Activated CD8-positive, alpha-beta memory T cell treated with anti-CD3 and anti-CD28 coated beads for 48 hours (primary cell): Measurements from ENCODE around the gene GPR158.

Experiments used
- DNase-seq, 3 experiments: peaks; one replicate each; pipeline ENCODE4 v3.0.0-alpha.2; 2020; ENCODE audit warnings: low read depth in 2 of 3, low spot score in 2 of 3

GPR158 gene

GRCh38 chr10:25564351-25564750, 389.6 kb downstream of the GPR158 start:
- DNase-seq: no peak

DNA sequence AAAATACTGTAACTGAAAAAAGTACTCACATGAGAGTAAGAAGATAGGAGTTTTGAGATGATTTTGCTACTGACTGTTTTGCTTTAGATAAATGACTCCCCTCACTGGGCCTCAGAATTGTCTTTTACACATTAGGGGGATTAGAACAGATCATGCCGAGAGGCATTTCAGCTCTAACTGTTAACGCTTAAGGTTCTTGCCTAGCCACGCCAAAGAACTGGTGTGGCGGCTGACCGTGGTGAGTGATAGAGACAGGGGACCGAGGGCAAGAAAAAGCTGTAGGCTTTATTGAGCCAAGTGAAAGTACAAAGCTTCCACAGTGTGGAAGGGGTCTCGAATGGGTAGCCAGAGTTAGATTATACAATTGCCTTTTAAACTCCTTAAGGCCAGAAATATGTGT, 390.8 kb downstream of the GPR158 start:
- DNase-seq: no peak

GRCh38 chr10:25573316-25573715, 398.5 kb downstream of the GPR158 start:
- no peak for DNase-seq

DNA sequence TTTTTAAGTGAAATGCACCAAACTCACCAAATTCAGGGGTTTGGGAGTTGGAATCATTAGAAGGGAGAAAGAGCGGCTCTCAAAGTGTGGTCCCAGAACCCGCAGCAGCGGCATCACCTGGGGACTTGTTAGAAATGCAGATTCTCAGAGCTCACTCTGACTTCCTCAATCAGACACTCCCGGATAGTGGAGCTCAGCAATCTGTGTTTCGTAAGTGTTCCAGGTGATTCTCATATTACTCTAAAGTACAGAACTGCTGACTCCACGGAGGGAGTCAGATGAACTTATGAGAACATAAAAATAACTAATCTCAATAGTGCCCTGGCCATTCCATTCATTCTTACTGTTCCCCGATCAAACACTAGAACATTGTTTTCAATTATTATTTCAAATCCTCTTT, 400.5 kb downstream of the GPR158 start:
- DNase-seq: no peak

GRCh38 chr10:25578061-25578460, 403.3 kb downstream of the GPR158 start:
- no peak for DNase-seq

- no peak for DNase-seq
These were observed 408.2 kb downstream of the GPR158 start for GRCh38 chr10:25582961-25583360.

- no peak for DNase-seq
These were observed 425.9 kb downstream of the GPR158 start for GRCh38 chr10:25600651-25601050.

DNA sequence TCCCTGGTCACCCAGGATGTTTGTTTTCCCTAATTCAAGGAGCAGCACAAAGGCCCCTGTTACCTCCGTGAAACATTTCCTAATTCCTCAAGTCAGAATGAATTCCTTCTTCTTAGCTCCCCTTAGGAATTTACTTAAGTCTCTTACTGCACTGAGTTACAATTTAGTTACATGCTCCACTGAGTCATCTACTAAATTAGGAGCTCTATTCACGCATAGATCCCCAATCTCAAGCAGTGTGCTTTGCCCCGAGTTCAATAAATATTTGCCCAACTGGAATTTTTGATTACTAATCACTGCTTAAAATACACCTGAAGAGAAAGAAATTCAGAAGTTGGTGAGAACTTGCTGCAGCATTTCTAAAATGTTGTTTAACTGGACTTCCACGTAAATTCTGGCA, 429.8 kb downstream of the GPR158 start:
- DNase-seq: no peak

- DNase-seq: no peak
These were observed 439.9 kb downstream of the GPR158 start for GRCh38 chr10:25614652-25615051.

GRCh38 chr10:25615926-25616325, 441.1 kb downstream of the GPR158 start:
- no peak for DNase-seq

DNA sequence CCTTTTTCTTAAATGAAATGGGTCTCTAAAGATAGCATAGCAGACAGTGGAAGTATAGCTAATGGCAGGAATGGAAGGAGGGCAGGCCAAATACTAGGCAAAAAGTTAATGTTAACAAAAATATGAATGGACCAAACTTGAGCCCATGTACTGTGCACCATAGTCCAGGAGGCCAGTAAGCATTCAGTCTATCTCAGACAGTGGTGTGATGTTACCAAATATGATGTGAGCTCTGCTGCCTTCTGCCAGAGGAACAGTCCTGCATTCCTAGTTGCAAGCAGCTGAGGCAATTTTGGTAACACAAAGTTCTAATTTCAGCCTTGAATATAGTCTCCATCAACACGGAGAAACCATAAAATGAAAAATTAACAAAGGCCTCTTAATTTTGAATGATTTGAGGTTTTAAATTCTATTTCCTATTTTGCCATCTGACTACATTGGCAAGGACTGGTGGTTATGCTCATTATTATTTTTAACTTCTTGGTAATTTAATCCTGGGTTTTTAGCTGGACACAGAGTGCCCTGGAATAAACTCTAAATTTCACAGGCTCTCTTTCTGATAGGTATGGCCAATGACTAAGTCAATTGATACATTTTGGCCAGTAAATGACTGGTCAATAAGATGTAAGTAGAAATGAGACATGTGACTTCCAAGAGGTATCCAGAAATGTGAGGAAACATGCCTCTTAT, 442.2 kb downstream of the GPR158 start:
- no peak for DNase-seq

DNA sequence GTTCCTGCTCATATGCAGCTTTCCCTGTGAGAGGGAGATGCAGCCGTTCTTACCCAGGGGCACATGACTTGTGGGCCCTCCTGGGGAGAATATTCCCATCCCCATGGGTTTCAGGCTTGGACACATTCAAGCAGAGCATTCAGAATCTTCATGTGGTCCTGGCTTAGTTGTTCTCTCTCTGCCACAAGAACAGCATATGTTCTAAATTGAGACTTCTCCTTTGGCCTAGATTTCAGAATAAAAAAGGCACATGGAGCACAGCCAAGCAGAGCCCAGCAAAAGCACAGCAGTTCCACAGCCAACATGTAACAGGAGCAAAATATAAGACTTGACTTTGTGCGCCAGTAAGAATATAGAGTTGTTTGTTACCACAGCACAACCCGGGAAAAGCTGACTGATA, 452.8 kb downstream of the GPR158 start:
- DNase-seq: no peak

DNA sequence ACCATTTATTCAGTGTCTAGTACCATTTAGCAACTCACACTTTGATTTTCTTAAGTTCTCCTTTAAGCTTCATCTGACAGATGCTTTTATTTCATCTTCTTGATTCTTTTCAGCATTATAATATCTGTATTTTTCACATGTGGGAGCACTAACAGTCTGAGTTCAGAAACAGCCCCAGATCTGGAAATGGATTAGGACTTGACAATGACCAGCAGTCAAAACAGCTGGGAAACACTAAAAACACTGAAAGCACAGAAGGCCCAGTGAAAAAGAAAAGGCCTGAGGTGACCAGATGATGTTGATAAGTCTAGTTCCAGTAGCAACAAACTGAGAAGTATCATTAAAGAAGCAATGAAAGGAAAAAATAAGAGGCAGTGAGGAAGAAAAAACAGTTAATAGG, 454.5 kb downstream of the GPR158 start:
- DNase-seq: no peak

DNA sequence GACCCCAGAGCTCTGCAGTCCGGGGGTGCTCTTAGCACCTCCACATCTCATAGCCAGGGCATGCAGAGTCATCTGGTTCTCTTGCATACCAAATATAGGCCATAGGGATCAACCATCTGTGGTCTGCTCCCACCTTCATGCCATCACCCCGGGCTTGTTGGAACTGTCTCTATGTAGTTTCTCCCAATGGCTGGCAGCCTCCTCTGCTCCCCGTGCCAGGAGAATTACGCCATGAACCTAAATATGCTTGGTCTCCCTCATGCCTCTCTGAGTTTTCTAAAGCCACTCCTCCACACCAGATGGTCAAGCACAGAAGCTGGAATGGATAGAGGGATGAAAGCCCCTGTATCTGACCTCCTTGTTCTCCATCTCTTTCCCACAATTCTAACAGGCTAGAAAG, 456.7 kb downstream of the GPR158 start:
- no peak for DNase-seq

- DNase-seq: no peak
These were observed 458.0 kb downstream of the GPR158 start for GRCh38 chr10:25632802-25633201.

GRCh38 chr10:25633542-25633941, 458.7 kb downstream of the GPR158 start:
- no peak for DNase-seq

GRCh38 chr10:25639646-25640045, 464.8 kb downstream of the GPR158 start:
- DNase-seq: no peak

DNA sequence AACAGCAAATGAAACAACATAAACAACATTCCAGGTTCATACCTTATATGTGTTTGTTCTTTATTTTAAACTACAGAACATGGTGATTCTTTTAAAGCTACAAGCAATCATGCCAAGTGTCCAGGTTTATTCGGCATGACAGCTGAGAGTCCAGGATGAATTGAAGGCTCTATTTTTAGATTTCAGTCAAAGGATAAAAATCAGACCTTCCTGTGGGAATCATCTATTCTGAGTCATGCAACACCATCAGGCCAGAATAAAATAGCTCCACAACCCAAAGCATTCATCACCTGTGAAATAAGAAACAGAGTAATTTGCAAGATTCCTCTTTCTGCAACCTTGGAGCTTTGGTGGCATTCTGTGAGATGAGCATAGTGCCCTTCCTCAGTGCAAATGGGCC, 466.8 kb downstream of the GPR158 start:
- no peak for DNase-seq

DNA sequence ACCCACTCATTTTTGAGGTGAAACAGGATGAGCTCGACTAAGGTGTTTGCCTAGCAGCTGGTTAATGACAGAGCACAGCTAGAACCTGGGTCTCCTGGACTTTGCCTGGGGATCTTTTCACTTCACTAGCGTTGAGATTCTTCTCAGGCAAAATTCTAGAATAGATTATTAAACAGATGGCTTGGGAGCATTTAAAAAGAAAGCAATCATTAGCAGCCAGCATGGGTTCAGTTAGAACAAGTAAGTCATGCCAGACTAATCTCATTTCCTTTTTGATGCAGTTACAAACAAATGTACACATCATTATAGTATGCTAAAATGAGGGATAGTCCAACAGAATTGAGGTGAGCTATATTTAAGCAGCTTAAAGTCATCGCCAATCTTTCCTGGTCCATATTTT, 467.9 kb downstream of the GPR158 start:
- DNase-seq: no peak

GRCh38 chr10:25646371-25646770, 471.6 kb downstream of the GPR158 start:
- DNase-seq: no peak

DNA sequence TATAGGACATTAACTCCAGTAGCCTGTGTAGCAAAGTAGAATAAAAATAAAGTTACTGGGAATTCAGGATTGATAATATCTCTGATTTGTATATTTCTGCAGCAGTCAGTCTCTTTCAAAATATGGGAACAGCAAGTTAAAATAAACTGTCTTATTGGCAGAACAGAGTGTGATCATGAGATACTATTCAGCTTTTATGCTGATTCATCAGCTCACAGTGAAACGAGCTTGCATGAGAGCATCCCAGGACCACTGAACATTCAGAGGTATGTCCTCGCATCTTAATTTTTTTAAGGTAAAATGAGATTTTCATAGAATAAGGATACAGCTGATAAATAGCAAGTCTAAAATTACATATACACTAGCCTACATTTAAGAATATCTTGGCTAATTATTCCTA, 476.7 kb downstream of the GPR158 start:
- DNase-seq: no peak
